Osteoblast (primary cell): ENCODE measurements around the gene PPP1R36. TPM values are rescaled to one million over a fixed set of nuclear protein-coding genes. Genes with fewer than 3 reads are reported as not detected.

Source experiments
- DNase-seq: peaks from one replicate; pipeline ENCODE4 v3.0.0; 2011; ENCODE audit warnings: low spot score, mixed read lengths; ENCODE audit not compliant: insufficient read length; ENCODE audit errors: missing footprints
- H2AFZ ChIP-seq: 2 replicates; pipeline ENCODE4 v1.6.0; 2011; ENCODE audit warnings: mild to moderate bottlenecking, low read length
- H3K27ac ChIP-seq: 2 replicates; pipeline ENCODE4 v1.5.1; 2011; ENCODE audit warnings: mild to moderate bottlenecking, low read depth, low read length, moderate library complexity
- H3K27me3 ChIP-seq: 2 replicates; pipeline ENCODE4 v1.6.0; 2012; ENCODE audit warnings: mild to moderate bottlenecking, control low read depth, inconsistent platforms, low read length, moderate library complexity; ENCODE audit not compliant: insufficient read depth
- H3K36me3 ChIP-seq: 2 replicates; pipeline ENCODE4 v1.5.1; 2011; ENCODE audit warnings: mild to moderate bottlenecking, low read length, control low read depth, moderate library complexity; ENCODE audit not compliant: insufficient read depth
- H3K4me1 ChIP-seq: 2 replicates; pipeline ENCODE4 v1.5.1; 2011; ENCODE audit warnings: mild to moderate bottlenecking, low read length, control low read depth, moderate library complexity; ENCODE audit not compliant: insufficient read depth
- H3K4me2 ChIP-seq: 2 replicates; pipeline ENCODE4 v1.6.0; 2011; ENCODE audit warnings: mild to moderate bottlenecking, low read length; ENCODE audit not compliant: insufficient read depth
- H3K4me3 ChIP-seq: fragments of 200-600 bp; sonication (generic); 3 replicates; pipeline ENCODE4 v1.5.1; 2012; ENCODE audit warnings: mild to moderate bottlenecking, low read length, inconsistent platforms; ENCODE audit not compliant: insufficient read depth
- H3K79me2 ChIP-seq: 2 replicates; pipeline ENCODE4 v1.6.0; 2012; ENCODE audit warnings: mild to moderate bottlenecking, low read length, control low read depth, inconsistent platforms; ENCODE audit not compliant: insufficient read depth
- H3K9me3 ChIP-seq: 2 replicates; pipeline ENCODE4 v1.5.1; 2011; ENCODE audit warnings: low read depth, low read length, control low read depth
- H4K20me1 ChIP-seq: 2 replicates; pipeline ENCODE4 v1.6.0; 2012; ENCODE audit warnings: mild to moderate bottlenecking, low read length, control low read depth; ENCODE audit not compliant: insufficient read depth
- CTCF ChIP-seq: IDR thresholded peaks from 2 replicates; pipeline ENCODE4 v1.5.1; 2011; ENCODE audit warnings: mild to moderate bottlenecking, low read depth, low read length, moderate library complexity; ENCODE audit errors: extremely low read depth
- total RNA-seq: library from RNA; depleted of rRNA; stranded (reverse); fragments of >200 nt; gene quantifications from 2 replicates; pipeline ENCODE4 v1.2.3, GENCODE V29; 2012

Gene PPP1R36
- total RNA-seq, 1 donor = 1.1 TPM

DNA sequence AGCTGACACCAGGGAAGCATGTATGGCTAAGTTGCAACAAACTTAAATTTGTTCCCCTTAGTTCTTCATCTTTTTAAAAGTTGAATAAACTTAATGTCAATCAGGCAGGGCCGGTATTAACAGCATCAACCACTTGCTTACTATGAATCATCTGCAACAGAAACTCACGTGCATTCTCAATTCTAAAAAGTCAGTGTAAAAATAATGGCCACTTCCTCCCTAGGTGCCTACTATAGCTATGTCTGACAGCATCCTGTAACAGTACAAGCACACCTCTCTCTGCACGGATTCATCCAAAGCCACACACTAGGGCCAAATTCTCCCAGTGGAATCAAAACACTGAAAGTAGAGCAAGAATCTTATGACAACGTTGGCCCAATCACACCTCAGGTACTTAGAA, 48.6 kb downstream of the PPP1R36 start:
- no peak for DNase-seq
- H3K27me3 ChIP-seq = no peaks in the 10 kb centered on the region
- no peaks in the 10 kb centered on the region for H3K36me3 ChIP-seq
- no peaks in the 10 kb centered on the region for H4K20me1 ChIP-seq
- no peak overlapping the region for H3K4me3 ChIP-seq
- no peak overlapping the region for H3K4me2 ChIP-seq
- no peak for TF ChIP-seq CTCF
- no peaks in the 10 kb centered on the region for H3K4me1 ChIP-seq
- H3K27ac ChIP-seq = no peak overlapping the region
- H2AFZ ChIP-seq = no peak overlapping the region
- no peaks in the 10 kb centered on the region for H3K79me2 ChIP-seq
- H3K9me3 ChIP-seq = no peaks in the 10 kb centered on the region

- no peaks in the 10 kb centered on the region for H3K27me3 ChIP-seq
- H3K36me3 ChIP-seq = no peaks in the 10 kb centered on the region
- H3K4me2 ChIP-seq = peak overlapping the region; percentile 7
- no peaks in the 10 kb centered on the region for H4K20me1 ChIP-seq
- DNase-seq = no peak
- no peak overlapping the region for H3K27ac ChIP-seq
- no peaks in the 10 kb centered on the region for H3K79me2 ChIP-seq
- TF ChIP-seq CTCF = no peak
- no peaks in the 10 kb centered on the region for H3K4me1 ChIP-seq
- H3K9me3 ChIP-seq = no peaks in the 10 kb centered on the region
- no peak overlapping the region for H3K4me3 ChIP-seq
- H2AFZ ChIP-seq = peak overlapping the region; percentile 68
These were observed 51.8 kb downstream of the PPP1R36 start for GRCh38 chr14:64601571-64601970.

- H2AFZ ChIP-seq = no peak overlapping the region
- H3K79me2 ChIP-seq = no peaks in the 10 kb centered on the region
- H3K4me1 ChIP-seq = no peaks in the 10 kb centered on the region
- no peak overlapping the region for H3K4me3 ChIP-seq
- no peaks in the 10 kb centered on the region for H3K9me3 ChIP-seq
- DNase-seq = no peak
- H3K4me2 ChIP-seq = no peak overlapping the region
- no peaks in the 10 kb centered on the region for H3K27me3 ChIP-seq
- H4K20me1 ChIP-seq = no peaks in the 10 kb centered on the region
- no peak overlapping the region for H3K27ac ChIP-seq
- no peak for TF ChIP-seq CTCF
- no peaks in the 10 kb centered on the region for H3K36me3 ChIP-seq
These were observed 53.1 kb downstream of the PPP1R36 start for GRCh38 chr14:64602826-64603225.

GRCh38 chr14:64604001-64604400, 54.2 kb downstream of the PPP1R36 start:
- no peaks in the 10 kb centered on the region for H3K36me3 ChIP-seq
- H3K9me3 ChIP-seq = no peaks in the 10 kb centered on the region
- TF ChIP-seq CTCF = no peak
- H3K4me3 ChIP-seq = no peak overlapping the region
- no peaks in the 10 kb centered on the region for H3K27me3 ChIP-seq
- no peaks in the 10 kb centered on the region for H3K79me2 ChIP-seq
- H4K20me1 ChIP-seq = no peaks in the 10 kb centered on the region
- no peaks in the 10 kb centered on the region for H3K4me1 ChIP-seq
- no peak overlapping the region for H3K27ac ChIP-seq
- H3K4me2 ChIP-seq = no peak overlapping the region
- H2AFZ ChIP-seq = no peak overlapping the region
- DNase-seq = no peak
